Measurements from ENCODE around the gene FAM8A1.

- TF ChIP-seq CTCF (IDR thresholded peaks at IDR 0.05) (no peak), POLR2A (IDR thresholded peaks at IDR 0.05) (no peak)
Measured at GRCh38 chr6:17601386-17601703, 1.2 kb downstream of the FAM8A1 start.
